Activated T-cell treated with anti-CD3 and anti-CD28 coated beads, Interleukin-2, amount 50 U/mL, for 48 hours (primary cell): ENCODE data around the gene ACVR1C.
A peak's percentile ranks its signal among the peaks of the same experiment; 100 is the strongest.

Experiments
- DNase-seq, 2 experiments: peaks; one replicate each; pipeline ENCODE4 v3.0.0-alpha.2; 2020

The ACVR1C gene

DNA sequence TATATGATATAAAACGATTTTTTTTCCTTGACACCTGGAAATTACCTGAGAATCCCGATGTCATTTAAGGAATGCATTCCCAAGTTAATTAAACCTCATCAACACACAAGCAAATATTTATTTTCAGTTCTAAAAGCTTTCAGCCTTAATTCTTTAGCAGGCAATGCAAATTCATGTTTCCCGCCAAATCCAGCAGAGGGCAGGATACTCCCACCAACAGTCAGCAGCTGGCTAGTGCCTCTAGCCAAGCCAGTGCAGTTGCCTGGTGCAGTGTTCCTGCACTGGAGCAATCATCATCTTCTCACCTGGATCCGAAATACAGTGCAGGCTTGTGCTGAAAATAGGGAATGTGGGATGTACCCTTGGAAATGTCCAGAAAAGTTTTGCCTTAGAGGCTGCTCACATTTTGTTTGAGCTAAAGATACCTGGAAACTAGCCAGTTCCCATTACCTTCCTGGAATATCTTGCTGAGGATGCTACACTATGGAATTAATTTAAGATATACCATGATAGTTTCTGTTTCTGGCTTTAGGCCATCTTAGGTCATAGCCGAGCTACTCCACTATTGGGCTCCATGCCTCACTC is 136.4 kb downstream of the ACVR1C start:
- peak; percentile 77 to 80 for DNase-seq

DNA sequence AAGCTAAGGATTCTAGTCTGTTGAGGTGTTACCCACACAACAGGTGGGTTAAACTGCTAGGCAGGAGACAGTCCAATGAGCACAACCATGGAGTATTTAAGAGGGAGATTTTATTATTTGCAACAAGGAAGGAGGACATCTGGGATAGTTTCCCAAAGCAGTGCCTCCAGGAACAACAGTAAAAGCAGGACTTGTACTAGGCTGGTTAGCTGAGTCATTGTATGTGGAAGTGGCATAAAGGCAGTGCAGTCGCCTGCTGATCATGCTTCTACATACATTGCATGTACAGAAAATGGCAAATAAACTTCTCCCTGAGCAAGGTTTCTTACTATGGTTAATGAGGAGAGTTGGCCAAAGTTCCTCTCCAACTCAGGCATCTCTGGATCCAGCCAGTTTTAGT is 138.7 kb downstream of the ACVR1C start:
- DNase-seq = no peak

DNA sequence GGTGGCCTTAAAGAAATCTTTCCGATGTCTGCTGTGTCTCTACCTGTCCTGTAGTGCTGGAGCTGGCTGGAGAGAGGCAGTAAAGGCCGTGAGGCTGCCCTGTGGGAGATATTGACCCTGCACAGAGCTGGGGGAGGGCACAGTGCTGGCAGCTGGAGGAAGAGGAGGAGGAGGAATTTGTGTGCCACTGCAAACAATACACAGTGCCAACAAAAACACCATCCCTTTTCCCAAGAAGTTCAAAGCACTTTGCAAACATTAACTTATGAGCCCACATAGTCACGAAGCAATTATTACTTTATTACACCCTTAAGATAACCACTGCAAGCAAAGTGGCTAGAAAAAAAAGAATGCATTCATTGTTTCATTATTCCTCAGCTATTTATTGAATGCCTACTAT is 139.8 kb downstream of the ACVR1C start:
- no peak for DNase-seq

DNA sequence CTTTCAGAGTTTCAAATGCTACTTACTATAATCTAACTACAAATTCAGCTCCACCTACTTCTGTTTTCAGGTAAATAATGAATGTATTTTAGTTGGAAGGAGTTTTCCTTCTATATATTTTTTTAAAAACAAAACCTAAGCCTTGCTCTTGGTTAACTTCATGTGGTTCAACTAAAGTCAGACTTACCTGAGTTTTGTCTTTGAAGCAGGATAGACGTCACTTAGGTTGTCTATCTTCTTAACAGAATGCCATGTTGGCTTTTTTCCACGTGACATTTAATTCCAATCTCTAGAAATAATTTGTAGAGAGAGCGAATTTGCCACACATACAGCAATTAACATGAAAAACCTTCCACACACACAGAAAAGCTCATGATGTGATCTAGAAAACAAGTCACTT is 140.9 kb downstream of the ACVR1C start:
- no peak for DNase-seq

DNA sequence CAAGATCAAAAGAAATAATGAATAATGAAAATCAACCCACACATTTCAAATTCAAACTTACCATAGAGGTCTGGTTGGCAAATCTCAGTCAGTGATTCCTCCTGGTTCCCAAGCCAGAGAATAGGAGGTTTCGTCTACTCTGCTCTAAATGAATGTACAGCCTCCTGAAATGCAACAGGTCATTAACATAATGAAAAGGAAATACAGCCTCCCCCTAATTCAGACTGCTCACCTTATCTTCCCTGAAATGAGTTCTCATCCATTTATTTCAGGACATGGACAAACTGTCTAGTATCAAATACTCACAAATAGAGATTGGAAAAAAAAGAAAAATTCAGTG is 141.4 kb downstream of the ACVR1C start:
- no peak for DNase-seq

DNA sequence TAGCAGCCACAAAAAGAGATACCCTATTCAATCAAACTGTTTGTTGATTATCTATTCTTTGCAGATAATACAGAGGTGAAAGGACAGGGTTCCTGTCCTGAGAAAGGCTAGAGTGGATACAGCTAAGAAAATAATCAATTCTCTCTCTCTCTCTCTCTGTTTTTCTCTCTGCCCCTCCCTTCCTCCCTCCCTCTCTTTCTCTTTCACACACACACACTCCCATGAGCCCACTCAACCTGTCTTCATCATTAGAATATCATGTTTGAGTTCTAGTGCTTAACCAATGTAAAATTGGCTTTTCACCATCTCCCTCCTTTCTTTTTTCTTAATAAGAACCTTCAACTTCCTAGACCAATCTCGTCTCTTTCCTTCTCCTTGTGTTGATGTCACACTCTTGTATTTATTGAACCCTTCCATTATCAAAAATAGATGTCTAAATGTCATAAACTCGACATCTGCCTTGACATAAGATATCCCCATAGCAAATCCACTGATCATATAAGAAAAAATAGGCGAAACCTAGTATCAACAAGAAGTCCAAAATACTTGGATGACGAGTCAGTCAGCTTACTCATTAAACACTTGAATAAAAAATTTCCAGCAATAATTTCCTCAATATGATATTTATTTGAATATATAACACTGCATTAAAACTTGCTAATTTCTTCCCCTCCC is 141.9 kb downstream of the ACVR1C start:
- no peak for DNase-seq

DNA sequence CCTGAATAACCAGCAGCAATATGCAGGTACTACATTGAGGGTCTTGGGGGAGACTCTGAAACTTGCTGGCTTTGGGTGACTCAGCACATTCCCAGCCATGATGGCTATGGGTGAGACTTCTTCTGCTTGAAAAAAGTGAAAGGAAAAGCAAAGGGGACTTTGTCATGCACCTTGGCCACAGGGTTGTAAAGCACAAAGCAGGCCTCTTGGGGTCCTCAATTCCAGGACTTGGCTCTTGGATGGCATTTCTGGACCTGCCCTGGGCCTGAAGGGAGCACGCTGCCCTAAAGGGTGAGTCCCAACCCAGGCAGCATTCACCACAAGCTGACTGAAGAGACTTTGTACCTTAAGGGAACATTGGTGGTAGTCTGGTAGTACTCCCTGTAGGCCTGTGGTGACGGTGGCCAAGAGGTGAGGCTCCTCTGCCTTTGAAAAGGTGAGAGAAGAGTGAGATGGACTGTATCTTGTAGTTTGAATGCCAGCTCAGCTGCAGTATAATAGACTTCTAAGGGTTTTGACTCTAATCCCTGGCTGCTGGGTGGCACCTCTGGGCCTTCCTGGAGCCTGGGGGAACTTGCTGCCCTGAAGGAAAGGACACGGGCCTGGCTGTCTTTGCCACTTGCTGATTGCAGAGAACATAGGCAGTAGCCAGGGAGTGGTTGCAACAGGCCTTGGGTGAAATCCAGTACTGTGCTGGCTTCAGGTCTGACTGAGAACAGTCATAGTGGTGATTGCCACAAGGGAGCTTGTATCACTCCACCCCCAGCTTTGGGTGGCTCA is 148.3 kb downstream of the ACVR1C start:
- peak; percentile 76 to 77 for DNase-seq

DNA sequence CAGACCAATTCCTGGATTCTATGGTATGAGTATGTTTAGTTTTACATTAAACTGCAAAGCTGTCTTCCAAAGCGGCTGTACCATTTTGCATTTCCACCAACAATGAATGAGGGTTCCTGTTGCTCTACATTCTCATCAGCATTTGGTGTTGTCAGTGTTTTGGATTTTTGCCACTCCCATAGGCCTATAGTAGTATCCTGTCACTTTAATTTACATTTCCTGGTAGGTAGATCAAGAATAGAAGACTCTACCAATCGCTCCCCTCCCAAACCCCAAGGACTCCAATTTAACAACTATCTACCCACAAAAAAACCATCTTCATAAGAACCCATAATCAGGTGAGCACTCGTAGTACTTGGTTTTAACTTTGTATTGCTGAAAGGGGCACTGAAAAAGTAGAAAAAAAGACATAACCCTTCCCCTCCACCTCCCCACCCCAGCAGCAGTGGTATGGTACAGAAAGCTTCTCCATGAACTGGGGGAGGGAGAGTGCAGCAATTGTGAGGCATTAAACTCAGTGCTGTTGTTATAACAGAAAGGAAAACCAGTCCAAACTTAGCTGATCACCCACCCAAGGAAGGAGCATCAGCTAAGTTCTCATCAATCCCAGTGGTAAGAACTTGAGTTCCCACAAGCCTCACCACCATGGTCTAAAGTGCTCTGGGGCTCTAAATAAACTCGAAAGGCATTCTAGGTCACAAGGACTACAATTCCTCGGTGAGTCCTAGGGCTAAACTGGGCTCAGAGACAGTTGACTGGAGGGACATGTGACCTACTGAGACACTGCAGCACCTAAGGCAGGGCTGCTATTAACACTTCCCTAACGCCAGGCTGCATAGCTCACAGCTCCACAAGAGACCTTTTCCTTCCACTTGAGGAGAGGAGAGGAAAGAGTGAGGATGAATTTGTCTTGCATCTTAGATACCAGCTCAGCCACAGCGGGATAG is 149.3 kb downstream of the ACVR1C start:
- no peak for DNase-seq

DNA sequence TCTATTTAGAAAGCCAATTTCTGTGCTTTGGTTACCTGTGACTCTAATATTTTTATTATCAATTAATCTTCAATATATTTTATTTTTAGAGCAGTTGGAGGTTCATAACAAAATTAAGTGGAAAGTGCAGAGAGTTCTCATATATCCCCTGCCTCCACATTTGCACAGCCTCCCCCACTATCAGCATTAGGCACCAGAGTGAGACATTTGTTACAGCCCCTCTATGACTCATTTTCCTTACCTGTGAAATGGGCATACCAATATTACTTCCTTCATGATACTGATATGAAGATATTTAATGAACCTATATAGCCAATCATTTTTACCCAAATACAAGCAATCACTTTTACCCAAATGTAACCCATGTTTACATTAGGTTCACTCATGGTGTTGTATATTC is 150.7 kb downstream of the ACVR1C start:
- DNase-seq = no peak

DNA sequence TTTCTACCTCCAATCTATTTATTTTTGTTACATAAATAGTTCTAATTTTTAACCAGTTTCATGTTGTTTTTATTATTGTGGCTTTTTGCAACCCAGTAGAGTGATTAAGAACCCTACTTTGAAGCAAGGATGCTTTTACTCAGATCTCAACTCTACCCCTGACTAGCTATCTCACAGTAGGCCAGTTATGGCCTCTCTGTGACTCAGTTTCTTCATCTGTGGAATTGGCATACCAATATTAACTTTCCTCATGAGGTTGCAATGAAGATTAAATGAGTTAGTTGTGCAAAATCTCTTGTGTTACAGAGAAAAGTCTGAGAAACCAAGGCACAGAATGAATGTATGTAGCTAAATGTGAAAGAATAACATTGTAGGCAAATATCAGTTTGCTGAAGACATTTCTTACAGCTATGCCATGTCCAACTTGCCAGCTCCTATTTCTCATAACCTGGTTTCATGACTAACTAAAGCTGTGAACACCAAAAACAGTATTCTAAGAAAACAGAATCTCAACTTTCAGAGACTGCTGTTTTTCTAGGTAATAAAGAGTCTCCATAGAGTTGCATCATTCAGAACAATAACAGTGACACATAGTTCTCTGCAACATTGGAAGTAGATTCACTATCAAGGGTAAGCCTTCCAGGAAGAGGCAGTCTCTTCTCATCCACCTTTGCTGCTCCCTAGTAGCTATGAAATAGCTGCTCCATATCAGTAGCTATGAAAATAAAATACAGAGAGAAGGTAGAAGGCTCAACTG is 151.5 kb downstream of the ACVR1C start:
- no peak for DNase-seq
